K562 (cell line): ENCODE measurements around the gene TXNRD1. TPM values are rescaled to one million over a fixed set of nuclear protein-coding genes. Genes with fewer than 3 reads are reported as not detected.

ENCODE experiments used
- ARID2 ChIP-seq: fragments of 450-650 bp; IDR thresholded peaks from 2 replicates; pipeline ENCODE4 v1.6.1; 2017; ENCODE audit warnings: antibody characterized with exemption, mild to moderate bottlenecking
- BCLAF1 ChIP-seq, 2 experiments: fragments of 450-650 bp in 1 of 2; IDR thresholded peaks; 2 replicates each; pipeline ENCODE4 v1.6.1; 2011 to 2017; ENCODE audit warnings: low read depth in 2 of 2, antibody characterized with exemption in 1 of 2, borderline replicate concordance in 1 of 2, low read length in 1 of 2, mild to moderate bottlenecking in 1 of 2, mixed read lengths in 1 of 2; ENCODE audit not compliant: control insufficient read depth in 1 of 2
- C11orf30 ChIP-seq: fragments of 450-650 bp; IDR thresholded peaks from 2 replicates; pipeline ENCODE4 v1.6.1; 2016; ENCODE audit warnings: low read depth, mild to moderate bottlenecking
- CBFA2T3 ChIP-seq: fragments of 450-650 bp; IDR thresholded peaks from 2 replicates; pipeline ENCODE4 v1.6.1; 2017
- CBX1 ChIP-seq: sonication (generic); IDR thresholded peaks from 2 replicates; pipeline ENCODE4 v1.6.1; 2016; ENCODE audit warnings: antibody characterized with exemption, low read depth, mild to moderate bottlenecking
- CGGBP1 ChIP-seq: fragments of 250-450 bp; sonication (Bioruptor Pico); IDR thresholded peaks from 2 replicates; pipeline ENCODE4 v1.9.0; 2021; ENCODE audit warnings: mild to moderate bottlenecking
- CREB5 ChIP-seq: fragments of 250-450 bp; sonication (Bioruptor Pico); IDR thresholded peaks from 2 replicates; pipeline ENCODE4 v1.5.0; 2020; ENCODE audit warnings: mild to moderate bottlenecking
- CTBP1 ChIP-seq: fragments of 450-650 bp; IDR thresholded peaks from 2 replicates; pipeline ENCODE4 v1.6.1; 2016; ENCODE audit warnings: borderline replicate concordance
- ELF1 ChIP-seq: fragments of 200-800 bp; sonication (Bioruptor generic); IDR thresholded peaks from 2 replicates; pipeline ENCODE4 v1.6.1; 2016; ENCODE audit warnings: missing genetic modification characterization, missing compliant biosample characterization
- ELF2 ChIP-seq: fragments of 250-450 bp; sonication (Bioruptor Pico); IDR thresholded peaks from 2 replicates; pipeline ENCODE4 v1.5.0; 2021; ENCODE audit warnings: mild to moderate bottlenecking
- KLF16 ChIP-seq: IDR thresholded peaks from 2 replicates; pipeline ENCODE4 v1.6.1; 2016; ENCODE audit warnings: antibody characterized with exemption
- POLR2A ChIP-seq: fragments of 450-650 bp; conservative IDR thresholded peaks from 2 replicates; pipeline ENCODE4 v1.6.1; 2016
- RBM22 ChIP-seq: fragments of 200-400 bp; formaldehyde crosslinking; IDR thresholded peaks from 2 replicates; pipeline ENCODE4 v1.6.1; 2018; ENCODE audit warnings: low read length, low read depth; ENCODE audit not compliant: poor library complexity, severe bottlenecking
- REST ChIP-seq, 2 experiments: fragments of 450-650 bp; formaldehyde crosslinking in 1 of 2; IDR thresholded peaks; 2 replicates each; pipeline versions ENCODE4 v1.4.0 to v1.6.1; 2014 to 2020; ENCODE audit warnings: mild to moderate bottlenecking in 2 of 2, borderline replicate concordance in 1 of 2, low read depth in 1 of 2
- SMARCA5 ChIP-seq: fragments of 450-650 bp; IDR thresholded peaks from 2 replicates; pipeline ENCODE4 v1.6.1; 2016
- SMARCE1 ChIP-seq: fragments of 450-650 bp; IDR thresholded peaks from 2 replicates; pipeline ENCODE4 v1.7.1; 2016; ENCODE audit warnings: mild to moderate bottlenecking
- ZNF77 ChIP-seq: fragments of 250-450 bp; sonication (Bioruptor Pico); IDR thresholded peaks from 2 replicates; pipeline ENCODE4 v1.5.0; 2020
- polyA plus RNA-seq, 8 experiments: library from polyadenylated mRNA; depleted of rRNA in 4 of 8; stranded (reverse) in 5 of 8; unstranded in 3 of 8; fragments of >200 nt; fragmentation: Nextera tagmentation in 2 of 8; fragmentation: Illumina TruSeq in 1 of 8; extraction: Ambion mirVana in 2 of 8; extraction: Trizol in 1 of 8; gene quantifications; 2 replicates each; pipeline versions ENCODE4 v1.2.1 to v1.2.3, GENCODE V29; 2011 to 2014; ENCODE audit warnings: inconsistent platforms in 1 of 8, missing spikeins in 1 of 8
- total RNA-seq, 7 experiments: library from RNA; depleted of rRNA in 6 of 7; stranded (reverse); fragments of >200 nt in 6 of 7; fragmentation: Illumina TruSeq in 2 of 7; extraction: Trizol in 2 of 7; gene quantifications; 2 replicates each; pipeline versions ENCODE4 v1.2.1 to v1.2.3, GENCODE V29; 2011 to 2021; ENCODE audit warnings: low replicate concordance in 1 of 7

TXNRD1 gene
- total and polyA plus RNA-seq, 9 of the 15 experiments (the other 6 are each of a cell fraction or from before 2014, with no cell fraction given) = 107 to 189 (median 146) TPM

- TF ChIP-seq ARID2 (peak; percentile 45; the same call in 1 of the 2 replicates), ELF1 (tag) (no peak), CGGBP1 (CRISPR knock-in tag) (no peak), CBX1 (no peak), RBM22 (no peak), CBFA2T3 (no peak), SMARCA5 (peak; percentile 34; the same call in 1 of the 2 replicates), CTBP1 (peak; percentile 42; the same call in 1 of the 2 replicates), CREB5 (CRISPR knock-in tag) (no peak), POLR2A (no peak), BCLAF1 (IDR thresholded peaks at IDR 0.05; ENCODE audit: borderline replicate concordance in 1 of 2, control insufficient read depth in 1 of 2, low read depth in 2 of 2, low read length in 1 of 2) (no peak), C11orf30 (no peak), KLF16 (no peak), ZNF77 (no peak), ELF2 (CRISPR knock-in tag) (no peak), SMARCE1 (no peak), REST (IDR thresholded peaks at IDR 0.05; ENCODE audit: borderline replicate concordance) (peak; percentile 89), REST (CRISPR knock-in tag; IDR thresholded peaks at IDR 0.05; ENCODE audit: low read depth) (no peak)
Observed at GRCh38 chr12:104358353-104359003, 142.9 kb downstream of the TXNRD1 start (continued).
